Fibroblast of lung (primary cell): ENCODE measurements around the gene PEDS1.

Experiments used
- CTCF ChIP-seq, 2 donors: IDR thresholded peaks in 1 of 2; conservative IDR thresholded peaks in 1 of 2; 1 replicate in 1 of 2; 2 replicates in 1 of 2; pipeline ENCODE4 v1.5.1; 2011 to 2012; ENCODE audit warnings: low read length in 2 of 2, control low read depth in 1 of 2, inconsistent platforms in 1 of 2, low read depth in 1 of 2, mild to moderate bottlenecking in 1 of 2
- EZH2 ChIP-seq: IDR thresholded peaks from 2 replicates; pipeline ENCODE4 v1.5.1; 2012; ENCODE audit warnings: low read length, control low read depth, mild to moderate bottlenecking; ENCODE audit errors: missing control alignments

GRCh38 chr20:50138120-50138478 lies 15.4 kb downstream of the PEDS1 start:
- TF ChIP-seq CTCF (conservative IDR thresholded peaks at IDR 0.05 in 1 of 2, IDR thresholded peaks at IDR 0.05 in 1 of 2; ENCODE audit: low read depth in 1 of 2, low read length in 2 of 2) (no peak), EZH2 (no peak)
